HG03064 (cell line): Measurements from ENCODE around the gene MPP7.

Experiments used
- ATAC-seq: cut with Tn5 transposase; IDR thresholded peaks from one replicate; pipeline ENCODE4 v1.9.1; 2021; ENCODE audit warnings: low read depth; ENCODE audit not compliant: unreplicated experiment

Gene MPP7

DNA sequence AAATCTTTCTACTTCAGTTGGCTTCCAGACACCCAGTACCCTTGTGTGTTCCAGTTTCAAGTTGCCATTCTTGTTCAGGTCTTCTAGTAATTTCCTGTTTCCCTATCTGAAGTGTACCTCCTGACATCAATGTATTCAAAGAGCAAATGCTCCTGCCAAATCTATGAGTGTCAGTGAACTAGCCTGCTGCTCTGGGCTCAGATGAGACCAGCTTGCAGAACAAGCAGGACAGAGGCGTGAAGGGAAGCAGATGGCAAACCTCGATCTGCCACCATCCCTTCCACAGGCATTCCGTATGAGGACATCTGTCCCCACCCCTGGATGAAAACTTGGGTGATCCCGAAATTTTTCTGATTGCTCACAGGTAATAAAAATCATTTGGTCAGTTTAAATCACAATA, 4.4 kb upstream of the MPP7 start:
- no peak for ATAC-seq

- no peak for ATAC-seq
Measured at GRCh38 chr10:28305553-28305952, 2.7 kb upstream of the MPP7 start.

DNA sequence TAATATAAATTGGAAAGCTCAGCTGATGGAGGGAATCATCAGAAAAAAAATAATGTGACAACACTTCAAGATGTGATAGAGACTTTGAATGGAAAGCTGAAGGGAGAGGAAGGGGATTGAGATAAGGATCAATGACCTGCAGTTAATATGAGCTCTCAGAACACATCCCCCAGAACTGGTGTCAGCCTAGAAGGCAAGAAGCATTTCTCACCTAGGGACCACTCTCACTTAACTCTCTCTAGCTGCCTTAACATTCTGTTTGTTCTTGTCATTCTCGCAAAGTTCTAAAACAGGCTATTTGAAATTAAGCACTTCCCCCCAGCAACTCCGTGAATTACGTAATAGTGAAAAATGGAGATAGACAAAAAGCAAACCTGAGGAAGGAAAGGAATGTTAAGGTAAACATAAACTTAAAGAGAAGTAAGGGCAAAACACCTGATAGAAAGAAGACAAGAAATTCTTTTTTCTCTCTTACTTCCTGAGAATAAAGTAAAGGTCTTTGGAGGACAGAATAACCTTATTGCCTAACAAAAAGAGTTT, 1.2 kb upstream of the MPP7 start:
- ATAC-seq, result no peak

- no peak for ATAC-seq
Measured at GRCh38 chr10:28302012-28302637, 739 bp downstream of the MPP7 start.

DNA sequence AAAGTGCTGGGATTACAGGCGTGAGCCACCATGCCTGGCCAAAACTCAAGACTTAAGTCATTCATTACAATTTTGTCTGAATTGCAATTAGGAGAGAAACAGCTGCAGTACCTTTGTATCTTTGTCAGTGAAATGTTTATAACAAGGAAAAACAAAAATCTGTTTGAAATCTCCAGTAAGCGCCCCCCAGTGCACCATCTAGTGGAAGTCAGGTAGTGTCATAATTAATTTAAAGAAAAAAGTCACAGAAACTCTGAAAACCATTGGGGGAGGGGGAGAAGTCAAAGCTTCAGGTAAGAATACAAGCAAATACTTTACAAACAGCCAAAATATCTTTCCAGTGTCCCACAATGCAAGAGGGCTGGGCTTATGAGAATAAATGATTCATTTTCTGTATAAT, 2.8 kb downstream of the MPP7 start:
- ATAC-seq, result no peak

- ATAC-seq, result no peak
Measured at GRCh38 chr10:28298951-28299350, 3.9 kb downstream of the MPP7 start.

GRCh38 chr10:28296023-28296422, 6.8 kb downstream of the MPP7 start:
- no peak for ATAC-seq

GRCh38 chr10:28295336-28295735, 7.5 kb downstream of the MPP7 start:
- no peak for ATAC-seq

DNA sequence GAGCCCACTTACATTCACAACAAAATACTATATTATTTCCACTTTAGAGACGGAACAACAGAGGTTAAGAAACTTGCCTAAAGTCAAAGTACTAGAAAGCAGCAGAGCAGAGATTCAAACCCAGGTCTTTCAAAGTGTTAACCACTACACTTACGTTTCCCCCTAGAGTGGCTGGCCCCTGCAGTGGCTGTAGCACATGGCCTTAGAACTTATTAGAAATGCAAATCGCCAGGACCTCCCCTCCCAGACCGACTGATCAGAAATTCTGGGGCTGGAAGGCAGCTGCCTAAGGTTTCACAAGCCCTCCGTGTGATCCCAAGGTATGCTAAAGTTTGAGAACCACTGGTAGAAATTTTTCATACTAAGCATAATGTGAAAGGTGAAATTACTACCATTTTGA, 8.1 kb downstream of the MPP7 start:
- no peak for ATAC-seq

GRCh38 chr10:28294169-28294532, 8.7 kb downstream of the MPP7 start:
- no peak for ATAC-seq

DNA sequence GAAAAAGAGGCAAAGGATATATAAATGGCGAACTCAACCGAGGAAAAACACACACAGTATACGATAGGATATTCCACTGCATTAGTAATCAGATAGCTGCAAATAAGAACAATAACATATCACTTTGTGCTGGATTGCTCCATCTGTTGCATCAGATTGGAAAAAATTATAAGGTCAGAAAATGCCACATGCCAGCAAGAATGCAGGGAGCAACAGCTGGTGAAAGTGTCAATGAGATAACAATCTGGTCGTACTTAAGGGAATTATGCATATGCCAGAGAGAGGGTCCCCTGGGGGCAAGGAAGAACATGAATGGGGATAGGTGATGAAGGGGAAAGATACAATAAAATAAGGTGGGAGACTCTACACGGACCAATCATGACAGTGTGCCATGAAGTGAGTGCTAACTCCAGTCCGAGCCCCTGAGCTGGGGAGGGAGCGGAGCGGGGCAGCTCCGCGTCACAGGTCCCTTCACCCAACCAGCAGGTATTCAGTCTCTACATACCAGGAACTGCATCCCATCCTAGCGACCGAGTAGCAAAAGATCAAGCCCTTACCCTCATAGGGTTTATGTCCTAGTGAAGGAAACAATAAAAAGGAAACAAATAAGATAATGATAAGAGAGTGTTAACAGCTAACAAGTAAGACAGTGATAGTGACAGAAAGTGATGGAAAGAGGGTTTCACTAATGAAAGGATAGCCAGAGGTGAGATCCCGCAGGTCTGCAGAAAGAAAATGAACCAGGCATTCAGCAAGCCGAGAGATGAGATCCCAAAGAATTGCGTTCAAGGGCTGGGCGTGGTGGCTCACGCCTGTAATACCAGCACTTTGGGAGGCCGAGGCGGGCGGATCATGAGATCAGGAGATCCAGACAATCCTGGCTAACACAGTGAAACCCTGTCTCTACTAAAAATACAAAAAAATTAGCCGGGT, 9.4 kb downstream of the MPP7 start:
- ATAC-seq, result no peak

GRCh38 chr10:28291881-28292297, 11.0 kb downstream of the MPP7 start:
- no peak for ATAC-seq

GRCh38 chr10:28285816-28286215, 17.0 kb downstream of the MPP7 start:
- no peak for ATAC-seq

DNA sequence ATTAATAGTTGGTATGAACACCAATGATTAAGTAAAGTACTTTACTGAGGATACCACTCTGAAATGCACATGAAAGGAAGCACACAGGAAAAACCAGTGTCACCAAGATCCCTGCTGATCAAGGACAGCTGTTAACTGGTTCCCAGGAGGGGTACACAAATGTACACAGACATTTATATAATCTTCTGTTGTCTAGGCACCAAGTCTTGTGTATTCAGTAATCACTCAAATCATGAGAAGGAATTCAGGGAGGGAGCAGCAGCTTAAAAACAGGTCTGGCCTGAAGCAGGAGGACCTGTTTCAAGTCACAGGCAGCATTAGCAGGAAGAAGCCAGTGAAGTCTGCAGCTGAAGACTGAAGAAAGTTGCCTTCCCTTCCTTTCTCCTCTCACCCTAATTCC, 18.7 kb downstream of the MPP7 start:
- no peak for ATAC-seq

GRCh38 chr10:28283251-28283650, 19.6 kb downstream of the MPP7 start:
- ATAC-seq, result no peak

- ATAC-seq, result no peak
Measured at GRCh38 chr10:28282336-28282735, 20.5 kb downstream of the MPP7 start.

- no peak for ATAC-seq
Measured at GRCh38 chr10:28281726-28282315, 21.0 kb downstream of the MPP7 start.

GRCh38 chr10:28280652-28281051, 22.2 kb downstream of the MPP7 start:
- no peak for ATAC-seq

DNA sequence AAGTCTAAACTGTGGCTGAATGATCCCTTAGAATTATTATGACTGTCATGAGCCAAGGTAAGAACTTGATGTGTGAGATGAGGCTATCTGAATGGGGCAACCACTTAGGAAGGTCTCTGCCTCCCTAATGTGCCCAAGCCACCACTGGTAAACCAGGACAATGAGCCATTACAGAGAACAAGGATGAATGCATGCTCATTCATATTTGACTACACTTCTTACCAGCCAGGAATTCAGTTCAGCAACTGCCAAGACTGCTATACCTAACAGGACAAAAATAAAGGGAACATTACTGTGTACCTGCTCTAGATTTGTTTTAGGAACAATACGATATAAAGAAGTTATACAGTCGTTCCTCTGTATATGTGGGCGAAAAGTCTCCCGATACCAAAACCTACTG, 23.0 kb downstream of the MPP7 start:
- ATAC-seq, result no peak

DNA sequence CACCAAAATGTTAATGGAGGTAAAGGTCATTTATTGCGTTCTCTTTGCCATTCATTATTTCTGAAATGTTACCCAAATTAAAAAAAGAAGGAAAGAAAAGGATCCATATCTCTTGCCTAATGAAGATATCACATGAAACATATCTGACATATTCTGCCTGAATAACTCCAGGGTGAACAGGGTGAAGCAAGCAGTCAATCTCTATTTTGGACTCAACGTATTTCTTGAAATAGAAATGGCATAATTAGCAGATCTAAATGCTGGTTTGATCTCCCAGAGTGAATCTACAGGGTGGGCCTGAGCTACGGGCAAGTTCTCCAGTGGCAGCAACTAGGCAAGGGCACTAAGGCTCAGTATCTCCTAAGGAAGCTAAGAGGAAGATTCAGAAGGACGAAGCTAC, 24.0 kb downstream of the MPP7 start:
- no peak for ATAC-seq

DNA sequence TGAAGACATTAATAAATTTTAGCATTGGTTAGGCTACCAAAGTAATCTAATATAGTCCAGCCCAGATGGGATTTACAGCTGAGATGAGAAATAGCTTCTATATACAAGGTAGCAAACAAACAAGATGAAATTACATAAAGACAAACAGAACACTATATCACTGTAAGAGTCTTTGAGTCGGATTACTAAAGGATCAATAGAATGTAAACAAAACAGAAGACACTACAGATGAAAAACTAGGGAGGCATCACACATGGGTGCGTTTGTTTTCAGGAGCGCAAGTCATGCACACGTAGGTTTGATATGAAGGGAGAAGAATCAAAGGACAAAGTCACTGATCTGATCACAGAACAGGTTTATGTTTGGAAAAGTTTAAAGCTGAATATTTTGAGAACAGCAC, 26.5 kb downstream of the MPP7 start:
- no peak for ATAC-seq
